ENCODE data around the gene COL6A5.

The COL6A5 gene

DNA sequence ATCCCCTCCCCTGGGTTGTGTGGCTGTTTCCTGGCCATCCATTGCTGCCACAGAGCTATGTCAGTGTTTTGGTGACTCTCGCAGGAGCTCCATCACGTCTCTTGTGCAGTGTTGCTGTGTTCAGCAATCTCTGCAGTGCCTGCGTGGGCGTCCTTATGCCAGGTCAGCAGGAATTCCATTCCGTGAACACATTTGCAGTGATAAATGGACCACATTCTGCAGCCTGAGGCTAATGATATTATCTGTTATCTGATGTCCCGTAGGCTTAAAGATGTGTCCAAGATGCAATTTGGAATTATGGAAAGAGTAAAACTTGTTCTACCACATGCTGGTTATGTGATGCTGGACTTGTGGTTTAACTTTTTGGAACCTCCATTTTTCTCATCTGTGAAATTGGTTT lies 146.0 kb downstream of the COL6A5 start:
- in situ Hi-C loops (cut with HindIII; ENCODE audit: low sequenced_read_pairs), result no loop called here
- H3K4me3 ChIP-seq (ENCODE audit: low read depth, low read length), result no peak overlapping the region
- TF ChIP-seq, protein P1, sequence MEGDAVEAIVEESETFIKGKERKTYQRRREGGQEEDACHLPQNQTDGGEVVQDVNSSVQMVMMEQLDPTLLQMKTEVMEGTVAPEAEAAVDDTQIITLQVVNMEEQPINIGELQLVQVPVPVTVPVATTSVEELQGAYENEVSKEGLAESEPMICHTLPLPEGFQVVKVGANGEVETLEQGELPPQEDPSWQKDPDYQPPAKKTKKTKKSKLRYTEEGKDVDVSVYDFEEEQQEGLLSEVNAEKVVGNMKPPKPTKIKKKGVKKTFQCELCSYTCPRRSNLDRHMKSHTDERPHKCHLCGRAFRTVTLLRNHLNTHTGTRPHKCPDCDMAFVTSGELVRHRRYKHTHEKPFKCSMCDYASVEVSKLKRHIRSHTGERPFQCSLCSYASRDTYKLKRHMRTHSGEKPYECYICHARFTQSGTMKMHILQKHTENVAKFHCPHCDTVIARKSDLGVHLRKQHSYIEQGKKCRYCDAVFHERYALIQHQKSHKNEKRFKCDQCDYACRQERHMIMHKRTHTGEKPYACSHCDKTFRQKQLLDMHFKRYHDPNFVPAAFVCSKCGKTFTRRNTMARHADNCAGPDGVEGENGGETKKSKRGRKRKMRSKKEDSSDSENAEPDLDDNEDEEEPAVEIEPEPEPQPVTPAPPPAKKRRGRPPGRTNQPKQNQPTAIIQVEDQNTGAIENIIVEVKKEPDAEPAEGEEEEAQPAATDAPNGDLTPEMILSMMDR (IDR thresholded peaks at IDR 0.05; ENCODE audit: low read depth, low read length, missing control alignments), result no peak
- no peak for DNase-seq (ENCODE audit: low read depth)

DNA sequence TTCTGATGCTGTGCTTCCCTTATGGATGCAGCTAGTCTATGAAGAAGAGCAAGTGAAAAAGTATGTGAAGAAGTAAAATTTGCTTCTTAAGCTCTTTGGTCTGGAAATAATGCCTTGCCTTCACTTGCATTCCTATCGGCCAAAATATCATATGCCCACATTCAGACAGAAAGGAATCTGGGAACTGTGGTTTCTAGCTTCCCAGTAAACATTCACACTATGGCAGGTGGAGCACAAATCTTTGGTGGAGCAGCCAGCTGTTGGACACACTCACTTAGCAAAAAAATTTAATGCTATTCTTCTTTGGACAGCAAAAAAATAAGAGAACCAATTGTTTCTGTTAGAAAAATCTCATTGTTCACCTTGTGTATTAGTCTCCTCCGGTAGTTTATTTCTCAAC lies 159.2 kb downstream of the COL6A5 start:
- in situ Hi-C loops (cut with HindIII; ENCODE audit: low sequenced_read_pairs), result no loop called here
- TF ChIP-seq, protein P1 (IDR thresholded peaks at IDR 0.05; ENCODE audit: low read depth, low read length, missing control alignments), result no peak
- no peak overlapping the region for H3K4me3 ChIP-seq (ENCODE audit: low read depth, low read length)
- no peak for DNase-seq (ENCODE audit: low read depth)

DNA sequence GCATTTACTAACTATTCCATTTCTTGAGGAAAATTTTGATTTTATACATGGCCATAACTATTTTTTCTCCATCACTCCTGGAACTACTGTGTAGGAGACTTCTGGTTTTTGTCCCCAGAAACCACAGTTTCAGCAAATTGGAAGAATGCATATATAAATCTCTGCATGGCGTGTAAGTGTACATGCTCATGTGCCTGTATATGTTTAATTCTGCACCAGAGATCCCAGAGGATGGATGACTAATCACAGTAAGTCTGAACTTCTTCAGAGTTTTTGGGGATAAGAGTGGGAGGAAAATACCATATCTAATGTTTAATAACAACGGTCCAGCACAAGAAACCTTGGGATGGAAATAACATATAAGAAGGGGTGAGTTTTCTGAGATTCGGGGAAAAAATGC lies 160.6 kb downstream of the COL6A5 start:
- DNase-seq (ENCODE audit: low read depth), result no peak
- in situ Hi-C loops (cut with HindIII; ENCODE audit: low sequenced_read_pairs), result no loop called here
- TF ChIP-seq, protein P1 (IDR thresholded peaks at IDR 0.05; ENCODE audit: low read depth, low read length, missing control alignments), result no peak
- no peak overlapping the region for H3K4me3 ChIP-seq (ENCODE audit: low read depth, low read length)

DNA sequence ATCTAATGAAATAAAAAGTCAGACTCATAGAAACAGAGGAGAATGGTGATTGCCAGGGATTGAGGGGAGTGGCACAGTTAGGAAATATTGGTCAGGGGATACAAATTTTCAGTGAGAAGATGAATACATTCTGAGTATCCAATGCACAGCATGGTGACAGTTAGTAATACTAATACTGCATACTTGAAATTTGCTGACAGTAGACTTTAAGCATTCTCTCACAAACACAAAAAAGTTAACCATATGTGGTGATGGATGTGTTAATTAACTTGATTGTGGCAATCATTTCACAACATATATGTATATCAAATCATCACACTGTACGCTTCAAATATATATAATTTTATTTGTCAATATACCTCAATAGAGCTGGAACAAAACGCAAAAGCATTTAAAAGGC lies 162.3 kb downstream of the COL6A5 start:
- DNase-seq (ENCODE audit: low read depth), result no peak
- TF ChIP-seq, protein P1 (IDR thresholded peaks at IDR 0.05; ENCODE audit: low read depth, low read length, missing control alignments), result no peak
- in situ Hi-C loops (cut with HindIII; ENCODE audit: low sequenced_read_pairs), result no loop called here
- no peak overlapping the region for H3K4me3 ChIP-seq (ENCODE audit: low read depth, low read length)

DNA sequence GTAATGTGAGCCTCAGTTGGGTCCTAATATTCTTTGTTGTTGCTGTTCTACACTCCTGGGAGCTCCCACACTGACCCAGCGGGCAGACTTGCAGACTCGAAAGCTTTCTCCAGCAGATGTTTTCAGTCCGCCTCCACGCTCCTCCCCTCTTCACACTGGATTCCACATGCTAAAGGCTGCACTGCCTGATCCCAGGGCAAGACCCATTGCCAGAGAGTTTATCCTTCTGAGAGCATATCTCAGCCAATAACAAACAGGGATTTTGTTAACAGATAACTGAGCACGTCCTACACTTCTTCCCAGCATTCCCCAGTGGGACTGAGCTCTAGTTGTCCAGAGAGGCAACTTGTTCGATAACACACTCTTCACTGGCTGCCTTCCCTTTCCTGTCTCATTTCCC lies 163.5 kb downstream of the COL6A5 start:
- in situ Hi-C loops (cut with HindIII; ENCODE audit: low sequenced_read_pairs), result no loop called here
- H3K4me3 ChIP-seq (ENCODE audit: low read depth, low read length), result no peak overlapping the region
- TF ChIP-seq, protein P1 (IDR thresholded peaks at IDR 0.05; ENCODE audit: low read depth, low read length, missing control alignments), result no peak
- DNase-seq (ENCODE audit: low read depth), result no peak

DNA sequence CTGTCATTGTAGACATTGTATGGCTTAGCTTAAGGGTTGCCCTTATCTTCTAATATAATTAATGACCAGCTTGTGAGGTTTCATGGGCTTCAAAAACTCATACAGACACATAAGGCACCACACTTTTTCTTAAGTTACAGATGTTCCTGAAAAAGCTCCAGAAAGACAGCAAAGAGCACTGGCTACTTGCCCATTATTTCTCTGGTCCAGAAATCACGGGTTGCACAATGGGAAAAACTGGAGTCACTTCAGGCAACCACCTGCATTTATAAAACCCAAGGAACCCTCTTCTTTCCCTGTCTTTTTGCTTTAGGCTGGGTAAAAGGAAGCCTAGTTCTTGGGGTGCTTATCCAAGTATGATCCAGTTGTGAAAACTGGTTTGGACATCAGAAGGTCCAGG lies 169.2 kb downstream of the COL6A5 start:
- in situ Hi-C loops (cut with HindIII; ENCODE audit: low sequenced_read_pairs), result no loop called here
- TF ChIP-seq, protein P1 (IDR thresholded peaks at IDR 0.05; ENCODE audit: low read depth, low read length, missing control alignments), result no peak
- no peak overlapping the region for H3K4me3 ChIP-seq (ENCODE audit: low read depth, low read length)
- no peak for DNase-seq (ENCODE audit: low read depth)

DNA sequence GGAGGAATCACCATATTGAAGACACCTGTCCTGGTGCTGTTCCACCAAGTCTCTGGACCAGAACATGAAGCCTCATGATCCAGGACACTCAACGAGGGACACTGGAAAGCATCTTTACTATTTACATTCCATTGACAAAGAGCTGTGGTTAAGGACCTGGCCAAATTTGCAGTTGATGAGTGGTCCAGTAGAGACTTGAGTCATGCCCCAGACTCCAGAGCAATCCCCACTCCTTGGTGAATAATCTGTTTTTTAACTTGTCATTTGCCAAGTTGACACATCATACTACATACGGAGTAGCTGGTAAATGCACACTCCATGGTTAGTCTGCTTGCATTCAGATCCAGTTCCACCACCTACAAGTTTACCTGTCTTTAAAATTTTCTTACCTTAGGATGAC lies 170.3 kb downstream of the COL6A5 start:
- no peak for DNase-seq (ENCODE audit: low read depth)
- TF ChIP-seq, protein P1 (IDR thresholded peaks at IDR 0.05; ENCODE audit: low read depth, low read length, missing control alignments), result no peak
- no peak overlapping the region for H3K4me3 ChIP-seq (ENCODE audit: low read depth, low read length)
- in situ Hi-C loops (cut with HindIII; ENCODE audit: low sequenced_read_pairs), result no loop called here
